Esophagus (tissue), 2 donors: ENCODE data around the gene SPC25. TPM values are rescaled to one million over a fixed set of nuclear protein-coding genes. Genes with fewer than 3 reads are reported as not detected.

ENCODE experiments used
- H3K27ac ChIP-seq, 2 donors: one replicate each; pipeline ENCODE4 v1.5.1; 2013; ENCODE audit warnings: low read depth in 2 of 2, mild to moderate bottlenecking in 2 of 2, inconsistent platforms in 1 of 2, low read length in 1 of 2, moderate library complexity in 1 of 2
- H3K27me3 ChIP-seq, 2 donors: one replicate each; pipeline ENCODE4 v1.6.1; 2013; ENCODE audit warnings: low read length in 2 of 2, control low read depth in 1 of 2, mild to moderate bottlenecking in 1 of 2; ENCODE audit not compliant: insufficient read depth in 2 of 2, control insufficient read depth in 1 of 2
- H3K36me3 ChIP-seq, 2 donors: one replicate each; pipeline ENCODE4 v1.6.1; 2013; ENCODE audit warnings: low read length in 1 of 2; ENCODE audit not compliant: control insufficient read depth in 2 of 2, insufficient read depth in 2 of 2
- H3K4me1 ChIP-seq, 2 donors: one replicate each; pipeline ENCODE4 v1.6.1; 2013; ENCODE audit warnings: low read length in 1 of 2; ENCODE audit not compliant: control insufficient read depth in 2 of 2, insufficient read depth in 2 of 2
- H3K4me3 ChIP-seq, 2 donors: one replicate each; pipeline ENCODE4 v1.5.1; 2013; ENCODE audit warnings: low read length in 2 of 2, mild to moderate bottlenecking in 2 of 2, low read depth in 1 of 2, moderate library complexity in 1 of 2
- H3K9me3 ChIP-seq, 2 donors: one replicate each; pipeline ENCODE4 v1.6.1; 2013; ENCODE audit warnings: mild to moderate bottlenecking in 2 of 2, low read depth in 1 of 2, low read length in 1 of 2, moderate library complexity in 1 of 2; ENCODE audit not compliant: control insufficient read depth in 2 of 2, insufficient read depth in 1 of 2
- WGBS, 2 donors: extraction: QIAGEN DNeasy Blood & Tissue Kit; methylation state at CpG; one replicate each; pipeline ENCODE4 v1.1.7; 2013; 5-methylcytosine and 5-hydroxymethylcytosine counted together
- polyA plus RNA-seq, 2 donors: library from polyadenylated mRNA; stranded (reverse); fragments of 200-250 nt; gene quantifications; one replicate each; pipeline ENCODE4 v1.2.3, GENCODE V29; 2013
- donor health status: healthy with polysubstance abuse.
- donor health status: Bipolar disorder and iron deficiency.

Gene SPC25
- polyA plus RNA-seq, 2 donors, result 4.1 to 6.4 TPM

GRCh38 chr2:168904358-168904757 lies 14.1 kb upstream of the SPC25 start:
- no peak overlapping the region for H3K4me3 ChIP-seq
- no peaks in the 10 kb centered on the region for H3K27me3 ChIP-seq
- 91 to 94% methylated on average over 3 of the region's 3 CpGs for WGBS, 2 donors
- H3K9me3 ChIP-seq, result no peaks in the 10 kb centered on the region
- no peaks in the 10 kb centered on the region for H3K4me1 ChIP-seq
- H3K27ac ChIP-seq, result no peak overlapping the region
- no peaks in the 10 kb centered on the region for H3K36me3 ChIP-seq

DNA sequence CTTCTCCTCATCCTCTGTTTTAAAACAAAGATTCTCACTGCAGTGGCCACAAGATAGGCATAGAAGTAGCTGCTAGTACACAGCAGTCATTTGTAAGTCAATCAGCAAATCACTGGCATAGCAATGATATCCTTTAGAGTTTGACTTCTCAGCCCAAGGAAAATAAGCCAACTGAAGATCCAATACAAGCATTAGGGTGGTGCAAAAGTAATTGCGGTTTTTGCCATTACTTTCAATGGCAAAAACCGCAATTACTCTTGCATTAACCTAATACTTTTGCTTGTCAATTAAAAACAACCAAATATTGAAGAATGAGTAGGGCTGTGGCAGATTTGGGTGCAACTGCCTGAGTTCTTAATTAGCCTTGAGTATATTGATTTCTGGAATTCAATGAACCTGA lies 13.7 kb upstream of the SPC25 start:
- H3K27ac ChIP-seq, result no peak overlapping the region
- no peak overlapping the region for H3K4me3 ChIP-seq
- 92 to 93% methylated on average over 2 of the region's 2 CpGs for WGBS, 2 donors
- no peaks in the 10 kb centered on the region for H3K9me3 ChIP-seq
- no peaks in the 10 kb centered on the region for H3K4me1 ChIP-seq
- no peaks in the 10 kb centered on the region for H3K27me3 ChIP-seq
- no peaks in the 10 kb centered on the region for H3K36me3 ChIP-seq

DNA sequence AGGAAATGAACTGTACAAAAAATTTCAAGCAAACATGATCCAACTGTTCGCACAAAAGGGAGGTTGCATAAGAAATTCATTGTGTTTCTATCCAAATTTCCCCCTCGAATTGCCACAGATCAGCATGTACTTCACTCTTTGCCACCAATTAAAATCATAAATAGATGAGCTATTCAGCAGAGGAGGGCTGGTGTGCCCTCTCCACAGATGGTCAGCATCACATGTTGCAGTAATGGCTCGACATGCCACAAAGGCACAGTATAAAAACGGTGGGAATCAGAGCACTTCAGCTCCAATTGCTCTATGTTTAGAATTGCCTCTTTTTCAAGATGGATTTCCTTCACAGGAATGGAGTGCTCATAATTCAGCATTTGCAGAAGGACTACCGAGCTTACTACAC lies 10.8 kb upstream of the SPC25 start, which contains the start of gene G6PC2:
G6PC2 (plus strand) TSS at position 289 of the 400 bp plus-strand sequence; CDS start at position 330, 41 bp downstream.
- Histone ChIP-seq H3K4me3 (no peak within 1 kb of the TSS), H3K36me3 (no peaks in the 10 kb centered on the region), H3K27me3 (no peaks in the 10 kb centered on the region), H3K4me1 (no peaks in the 10 kb centered on the region), H3K9me3 (no peaks in the 10 kb centered on the region), H3K27ac (no peak within 1 kb of the TSS)
- 74 to 75% methylated on average over 5 of the region's 5 CpGs for WGBS, 2 donors

DNA sequence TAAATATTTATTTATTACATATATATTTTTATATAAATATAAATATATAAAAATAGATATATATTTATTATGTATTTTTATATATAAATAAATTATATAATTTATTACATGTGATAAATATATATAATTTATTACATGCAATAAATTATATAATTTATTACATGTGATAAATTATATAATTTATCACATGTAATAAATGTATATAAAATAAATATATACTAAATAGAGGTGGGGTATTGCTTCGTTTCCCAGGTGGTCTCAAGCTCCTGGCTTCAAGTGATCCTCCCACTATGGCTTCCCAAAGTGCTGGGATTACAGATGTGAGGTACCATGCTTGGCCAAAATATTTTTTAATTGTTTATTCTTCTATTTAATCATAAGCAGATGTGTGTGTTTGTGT lies 7.2 kb upstream of the SPC25 start:
- H3K9me3 ChIP-seq, result no peaks in the 10 kb centered on the region
- H3K27me3 ChIP-seq, result no peaks in the 10 kb centered on the region
- H3K36me3 ChIP-seq, result no peaks in the 10 kb centered on the region
- H3K4me3 ChIP-seq, result no peak overlapping the region
- 48 to 62% methylated on average over 1 of the region's 1 CpG for WGBS, 2 donors
- H3K4me1 ChIP-seq, result no peaks in the 10 kb centered on the region
- no peak overlapping the region for H3K27ac ChIP-seq

GRCh38 chr2:168896783-168897182 lies 6.6 kb upstream of the SPC25 start:
- 59 to 72% methylated on average over 4 of the region's 4 CpGs for WGBS, 2 donors
- Histone ChIP-seq H3K9me3 (no peaks in the 10 kb centered on the region), H3K4me1 (no peaks in the 10 kb centered on the region)

DNA sequence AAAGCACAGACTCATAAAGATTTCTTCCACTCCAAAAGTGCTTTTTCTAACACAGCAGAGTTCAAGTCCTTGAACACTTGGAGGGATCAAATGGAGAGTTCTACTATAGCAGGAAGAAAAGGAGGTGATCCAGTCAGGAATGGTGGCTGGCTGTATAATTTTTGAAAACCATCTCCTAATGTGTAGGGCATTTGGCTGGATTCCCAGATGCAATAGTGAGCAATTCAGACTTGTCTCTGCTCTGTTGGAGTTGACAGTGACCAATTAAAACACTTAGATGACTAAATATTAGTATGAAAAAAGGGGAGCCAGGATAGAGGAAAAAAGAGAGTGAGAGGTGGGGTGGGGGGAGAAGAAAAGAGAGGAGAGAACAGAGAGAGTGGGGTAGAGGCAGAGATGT lies 5.5 kb upstream of the SPC25 start:
- Histone ChIP-seq H3K27me3 (no peaks in the 10 kb centered on the region), H3K4me3 (no peak overlapping the region), H3K9me3 (no peaks in the 10 kb centered on the region), H3K36me3 (no peaks in the 10 kb centered on the region), H3K4me1 (no peaks in the 10 kb centered on the region), H3K27ac (no peak overlapping the region)

More at GRCh38 chr2:168896783-168897182, 6.6 kb upstream of the SPC25 start:
- Histone ChIP-seq H3K4me3 (no peak overlapping the region), H3K27ac (no peak overlapping the region), H3K27me3 (no peaks in the 10 kb centered on the region), H3K36me3 (no peaks in the 10 kb centered on the region)

- Histone ChIP-seq H3K9me3 (no peaks in the 10 kb centered on the region), H3K36me3 (no peaks in the 10 kb centered on the region), H3K4me1 (no peaks in the 10 kb centered on the region), H3K27me3 (no peaks in the 10 kb centered on the region), H3K4me3 (no peak overlapping the region), H3K27ac (no peak overlapping the region)
Observed at GRCh38 chr2:168894720-168895119, 4.5 kb upstream of the SPC25 start.

- Histone ChIP-seq H3K36me3 (no peaks in the 10 kb centered on the region), H3K4me1 (no peaks in the 10 kb centered on the region), H3K27me3 (no peaks in the 10 kb centered on the region), H3K9me3 (no peaks in the 10 kb centered on the region), H3K27ac (no peak overlapping the region), H3K4me3 (no peak overlapping the region)
- 74 to 85% methylated on average over 1 of the region's 1 CpG for WGBS, 2 donors
Observed at GRCh38 chr2:168894101-168894500, 3.9 kb upstream of the SPC25 start.

DNA sequence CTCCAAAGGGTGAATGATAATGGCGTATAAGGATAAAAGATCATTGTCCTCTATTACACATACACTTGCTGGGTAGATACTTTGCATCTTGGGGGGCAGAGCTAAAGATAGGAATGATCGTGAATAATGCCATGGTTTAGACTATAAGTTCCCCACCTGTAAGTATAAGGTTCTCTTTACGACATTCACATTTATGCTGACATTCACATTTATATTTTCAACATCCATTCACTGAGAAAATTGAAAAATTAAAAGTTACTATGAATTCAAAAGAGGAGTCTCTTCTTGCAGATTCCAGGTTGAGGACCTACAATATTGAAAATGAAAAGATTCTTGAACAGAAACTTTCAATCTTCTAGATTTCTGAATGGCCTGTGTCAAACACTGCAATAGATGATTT lies 2.1 kb upstream of the SPC25 start:
- no peaks in the 10 kb centered on the region for H3K9me3 ChIP-seq
- 84 to 86% methylated on average over 3 of the region's 3 CpGs for whole genome bisulfite sequencing, 2 donors
- no peak overlapping the region for H3K27ac ChIP-seq
- H3K4me3 ChIP-seq, result no peak overlapping the region
- H3K36me3 ChIP-seq, result no peaks in the 10 kb centered on the region
- H3K27me3 ChIP-seq, result no peaks in the 10 kb centered on the region
- H3K4me1 ChIP-seq, result no peaks in the 10 kb centered on the region

DNA sequence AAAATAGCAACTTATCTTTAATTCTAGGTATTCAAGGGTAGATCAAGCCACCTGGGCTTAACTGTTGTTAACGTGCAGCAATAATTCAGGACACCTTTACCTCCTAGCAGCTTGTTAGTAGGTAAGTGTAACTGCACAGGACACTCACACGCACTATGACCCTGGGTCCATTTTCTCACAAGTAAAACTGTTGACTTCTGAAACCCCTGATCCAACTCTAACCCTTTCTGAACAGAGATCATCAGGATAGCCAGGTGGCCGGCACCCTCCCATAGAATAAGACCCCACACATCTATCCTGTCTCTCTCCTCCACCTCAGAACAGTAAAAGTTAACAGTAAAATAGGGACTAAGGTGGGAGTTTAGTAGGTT lies 610 bp downstream of the SPC25 start:
- Histone ChIP-seq H3K36me3 (no peaks in the 10 kb centered on the region), H3K4me3 (peak overlapping the region; percentile 71 to 73), H3K9me3 (no peaks in the 10 kb centered on the region), H3K4me1 (no peaks in the 10 kb centered on the region), H3K27me3 (no peaks in the 10 kb centered on the region), H3K27ac (no peak overlapping the region)
- WGBS, 2 donors, result 24 to 31% methylated on average over 3 of the region's 3 CpGs
